DND-41 (cell line): ENCODE data around the gene STX10.

Source experiments
- ATAC-seq: fragments of 200-7000 bp; cut with Tn5 transposase; 3 replicates; pipeline ENCODE4 v1.9.1; 2021; ENCODE audit warnings: low read depth; ENCODE audit not compliant: insufficient read depth
- DNase-seq: peaks from one replicate; pipeline ENCODE4 v3.0.0-alpha.2; 2020
- H2AFZ ChIP-seq: 2 replicates; pipeline ENCODE4 v1.6.0; 2012; ENCODE audit warnings: low read depth, low read length
- H3K27ac ChIP-seq: 2 replicates; pipeline ENCODE4 v1.5.1; 2012; ENCODE audit warnings: low read length, inconsistent platforms
- H3K27me3 ChIP-seq: fragments of 200-600 bp; sonication (generic); 2 replicates; pipeline ENCODE4 v1.6.0; 2012; ENCODE audit warnings: low read length, mild to moderate bottlenecking, inconsistent platforms; ENCODE audit not compliant: insufficient read depth, poor library complexity
- H3K36me3 ChIP-seq: 2 replicates; pipeline ENCODE4 v1.5.1; 2012; ENCODE audit warnings: low read length, inconsistent platforms; ENCODE audit not compliant: insufficient read depth
- H3K4me1 ChIP-seq: 2 replicates; pipeline ENCODE4 v1.5.1; 2012; ENCODE audit warnings: mild to moderate bottlenecking, low read length; ENCODE audit not compliant: insufficient read depth
- H3K4me2 ChIP-seq: 2 replicates; pipeline ENCODE4 v1.6.0; 2012; ENCODE audit warnings: mild to moderate bottlenecking, moderate library complexity, low read length, inconsistent platforms; ENCODE audit not compliant: insufficient read depth
- H3K4me3 ChIP-seq, 2 experiments: fragments of 200-600 bp in 1 of 2; shearing (Covaris generic) in 1 of 2; 2 replicates each; pipeline ENCODE4 v1.5.1; 2012 to 2016; ENCODE audit warnings: inconsistent platforms in 2 of 2, low read length in 2 of 2, mild to moderate bottlenecking in 2 of 2, low read depth in 1 of 2, moderate library complexity in 1 of 2
- H3K79me2 ChIP-seq: 2 replicates; pipeline ENCODE4 v1.6.0; 2012; ENCODE audit warnings: low read length, inconsistent platforms; ENCODE audit not compliant: insufficient read depth
- H3K9ac ChIP-seq: 2 replicates; pipeline ENCODE4 v1.6.0; 2012; ENCODE audit warnings: low read depth, mild to moderate bottlenecking, inconsistent platforms, low read length, moderate library complexity
- H3K9me3 ChIP-seq: 2 replicates; pipeline ENCODE4 v1.5.1; 2012; ENCODE audit warnings: low read length, moderate library complexity, mild to moderate bottlenecking, inconsistent platforms; ENCODE audit not compliant: insufficient read depth, severe bottlenecking
- H4K20me1 ChIP-seq: 2 replicates; pipeline ENCODE4 v1.6.0; 2012; ENCODE audit warnings: low read length; ENCODE audit not compliant: insufficient read depth
- EZH2 ChIP-seq: IDR thresholded peaks from 3 replicates; pipeline ENCODE4 v1.6.1; 2012; ENCODE audit warnings: borderline replicate concordance, low read depth, mild to moderate bottlenecking, moderate library complexity, low read length, inconsistent platforms; ENCODE audit not compliant: severe bottlenecking
- TF ChIP-seq, protein P1 (sequence below): IDR thresholded peaks from 2 replicates; pipeline ENCODE4 v1.5.1; 2012; ENCODE audit warnings: borderline replicate concordance, low read length, moderate library complexity, mild to moderate bottlenecking; ENCODE audit not compliant: poor library complexity, severe bottlenecking; ENCODE audit errors: extremely low read depth

STX10 gene

GRCh38 chr19:13159713-13160112 lies 9.5 kb upstream of the STX10 start:
- H3K9me3 ChIP-seq = no peaks in the 10 kb centered on the region
- no peaks in the 10 kb centered on the region for H3K27me3 ChIP-seq
- TF ChIP-seq, protein P1, sequence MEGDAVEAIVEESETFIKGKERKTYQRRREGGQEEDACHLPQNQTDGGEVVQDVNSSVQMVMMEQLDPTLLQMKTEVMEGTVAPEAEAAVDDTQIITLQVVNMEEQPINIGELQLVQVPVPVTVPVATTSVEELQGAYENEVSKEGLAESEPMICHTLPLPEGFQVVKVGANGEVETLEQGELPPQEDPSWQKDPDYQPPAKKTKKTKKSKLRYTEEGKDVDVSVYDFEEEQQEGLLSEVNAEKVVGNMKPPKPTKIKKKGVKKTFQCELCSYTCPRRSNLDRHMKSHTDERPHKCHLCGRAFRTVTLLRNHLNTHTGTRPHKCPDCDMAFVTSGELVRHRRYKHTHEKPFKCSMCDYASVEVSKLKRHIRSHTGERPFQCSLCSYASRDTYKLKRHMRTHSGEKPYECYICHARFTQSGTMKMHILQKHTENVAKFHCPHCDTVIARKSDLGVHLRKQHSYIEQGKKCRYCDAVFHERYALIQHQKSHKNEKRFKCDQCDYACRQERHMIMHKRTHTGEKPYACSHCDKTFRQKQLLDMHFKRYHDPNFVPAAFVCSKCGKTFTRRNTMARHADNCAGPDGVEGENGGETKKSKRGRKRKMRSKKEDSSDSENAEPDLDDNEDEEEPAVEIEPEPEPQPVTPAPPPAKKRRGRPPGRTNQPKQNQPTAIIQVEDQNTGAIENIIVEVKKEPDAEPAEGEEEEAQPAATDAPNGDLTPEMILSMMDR = no peak
- TF ChIP-seq EZH2 = no peak
- no peak overlapping the region for H3K27ac ChIP-seq
- H3K4me2 ChIP-seq = no peak overlapping the region
- DNase-seq (no peak), ATAC-seq (no peak)
- no peak overlapping the region for H3K4me3 ChIP-seq
- H3K79me2 ChIP-seq = no peaks in the 10 kb centered on the region; the same call in 1 of the 2 replicates
- H3K36me3 ChIP-seq = no peaks in the 10 kb centered on the region
- H2AFZ ChIP-seq = no peak overlapping the region
- H3K9ac ChIP-seq = no peak overlapping the region
- H3K4me1 ChIP-seq = peaks cover 53% of the 10 kb centered on the region
- H4K20me1 ChIP-seq = peaks cover 9% of the 10 kb centered on the region

GRCh38 chr19:13155472-13156359 lies 5.5 kb upstream of the STX10 start:
- Histone ChIP-seq H3K9me3 (no peaks in the 10 kb centered on the region), H3K27me3 (peaks cover 16% of the 10 kb centered on the region), H2AFZ (no peak overlapping the region; the same call in 1 of the 2 replicates), H3K36me3 (peaks cover 11% of the 10 kb centered on the region; the same call in 1 of the 2 replicates), H3K4me3 (peak overlapping the region in 1 of 2 experiments; percentile 88; a peak in 3 of 4 replicates), H4K20me1 (peaks cover 27% of the 10 kb centered on the region), H3K4me2 (peak overlapping the region; percentile 100), H3K79me2 (peaks cover 20% of the 10 kb centered on the region), H3K27ac (peak overlapping the region; percentile 51), H3K9ac (peak overlapping the region; percentile 87), H3K4me1 (peaks cover 47% of the 10 kb centered on the region)
- TF ChIP-seq, protein P1 = no peak
- no peak for TF ChIP-seq EZH2
- peak; percentile 89 for DNase-seq
- ATAC-seq = peak; percentile 30

DNA sequence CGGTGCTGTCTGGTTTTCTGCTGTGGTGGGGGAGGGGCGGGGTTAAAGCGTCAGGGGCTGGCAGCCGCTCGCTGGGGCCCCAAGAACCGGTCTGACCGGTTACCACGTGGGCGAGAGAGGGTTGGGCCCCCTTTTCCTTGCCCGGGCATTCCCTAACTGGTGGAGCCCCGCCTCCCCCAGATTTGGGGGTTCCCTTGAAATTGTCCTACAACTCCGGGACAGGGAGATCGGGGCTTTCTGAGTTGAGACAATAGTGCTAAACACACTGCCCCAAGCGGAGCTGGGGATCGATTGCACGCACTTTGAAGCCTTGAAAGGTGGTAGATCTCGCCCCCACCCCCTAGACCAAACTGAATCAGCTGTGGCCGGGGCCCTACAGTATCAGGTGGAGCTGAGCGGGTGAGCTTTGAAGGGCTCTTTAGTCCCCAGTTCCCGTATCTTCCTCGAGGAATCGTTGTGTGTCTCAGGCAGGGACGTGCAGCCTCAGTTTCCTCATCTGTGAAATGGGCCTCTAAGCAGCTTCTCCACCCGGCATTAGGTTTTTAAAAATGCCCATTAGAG lies 4.8 kb upstream of the STX10 start:
- TF ChIP-seq, protein P1 = peak; percentile 30
- no peak for TF ChIP-seq EZH2
- H3K27ac ChIP-seq = peak overlapping the region; percentile 48; the same call in 1 of the 2 replicates
- H3K4me3 ChIP-seq = peak overlapping the region; percentile 34 to 88; a peak in 3 of 4 replicates
- peak overlapping the region; percentile 100 for H3K4me2 ChIP-seq
- no peak overlapping the region for H2AFZ ChIP-seq
- peaks cover 27% of the 10 kb centered on the region for H4K20me1 ChIP-seq
- H3K9me3 ChIP-seq = no peaks in the 10 kb centered on the region
- peak; percentile 62 for DNase-seq
- H3K79me2 ChIP-seq = peaks cover 25% of the 10 kb centered on the region
- H3K9ac ChIP-seq = peak overlapping the region; percentile 87
- peaks cover 16% of the 10 kb centered on the region for H3K27me3 ChIP-seq
- H3K36me3 ChIP-seq = peaks cover 11% of the 10 kb centered on the region; the same call in 1 of the 2 replicates
- no peak for ATAC-seq
- H3K4me1 ChIP-seq = peaks cover 47% of the 10 kb centered on the region
